ENCODE measurements around the gene PCED1A. TPM values are rescaled to one million over a fixed set of nuclear protein-coding genes. Genes with fewer than 3 reads are reported as not detected.

The PCED1A gene
- total and polyA plus RNA-seq, 2 of the 13 experiments (the other 11 are each of a cell fraction or from before 2014, with no cell fraction given): 40.1 to 84.2 TPM

DNA sequence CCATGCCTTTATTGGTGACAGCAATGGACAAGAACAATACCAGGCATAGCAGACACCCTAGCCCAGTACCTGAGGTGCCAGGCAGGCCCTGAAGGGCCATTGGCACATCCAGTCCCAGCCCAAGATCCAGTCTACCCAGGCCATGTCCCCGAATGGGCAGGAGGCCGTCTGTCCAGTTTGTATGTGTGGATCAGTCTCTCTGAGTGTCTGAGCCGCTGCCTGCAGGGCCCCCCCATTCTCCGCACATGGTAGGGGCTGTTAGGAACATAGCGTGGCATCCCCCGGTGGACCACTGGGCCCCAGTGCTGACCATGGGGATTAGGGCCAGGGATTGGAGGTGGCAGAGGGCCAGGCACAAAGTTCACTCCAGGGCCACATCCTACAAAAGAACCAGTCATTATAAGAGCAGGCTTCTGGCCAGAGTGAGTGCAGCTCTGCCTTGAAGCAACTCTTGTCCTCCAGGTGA, 5.1 kb downstream of the PCED1A start (continued):
- TF ChIP-seq ZNF264 (CRISPR knock-in tag; IDR thresholded peaks at IDR 0.05): no peak
- no peak for TF ChIP-seq ZFY (CRISPR knock-in tag; IDR thresholded peaks at IDR 0.05)
- TF ChIP-seq ZBTB38 (CRISPR knock-in tag; IDR thresholded peaks at IDR 0.05): 0 out of 2 replicates have a peak, but pooled peaks have one; percentile 39
- TF ChIP-seq ZNF644 (CRISPR knock-in tag; IDR thresholded peaks at IDR 0.05; ENCODE audit: low read depth): peak; percentile 34; the same call in 1 of the 2 replicates
- no peak for TF ChIP-seq ZNF577 (CRISPR knock-in tag; IDR thresholded peaks at IDR 0.05; ENCODE audit: borderline replicate concordance, low read depth)
- TF ChIP-seq KMT2A (CRISPR knock-in tag; IDR thresholded peaks at IDR 0.05): 0 out of 2 replicates have a peak, but pooled peaks have one; percentile 23
- TF ChIP-seq, protein P1, sequence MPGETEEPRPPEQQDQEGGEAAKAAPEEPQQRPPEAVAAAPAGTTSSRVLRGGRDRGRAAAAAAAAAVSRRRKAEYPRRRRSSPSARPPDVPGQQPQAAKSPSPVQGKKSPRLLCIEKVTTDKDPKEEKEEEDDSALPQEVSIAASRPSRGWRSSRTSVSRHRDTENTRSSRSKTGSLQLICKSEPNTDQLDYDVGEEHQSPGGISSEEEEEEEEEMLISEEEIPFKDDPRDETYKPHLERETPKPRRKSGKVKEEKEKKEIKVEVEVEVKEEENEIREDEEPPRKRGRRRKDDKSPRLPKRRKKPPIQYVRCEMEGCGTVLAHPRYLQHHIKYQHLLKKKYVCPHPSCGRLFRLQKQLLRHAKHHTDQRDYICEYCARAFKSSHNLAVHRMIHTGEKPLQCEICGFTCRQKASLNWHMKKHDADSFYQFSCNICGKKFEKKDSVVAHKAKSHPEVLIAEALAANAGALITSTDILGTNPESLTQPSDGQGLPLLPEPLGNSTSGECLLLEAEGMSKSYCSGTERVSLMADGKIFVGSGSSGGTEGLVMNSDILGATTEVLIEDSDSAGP (CRISPR knock-in tag; IDR thresholded peaks at IDR 0.05; ENCODE audit: borderline replicate concordance): no peak
- TF ChIP-seq U2AF1 (optimal IDR thresholded peaks at IDR 0.05; ENCODE audit: low read depth, low read length): no peak
- TF ChIP-seq, protein P2, sequence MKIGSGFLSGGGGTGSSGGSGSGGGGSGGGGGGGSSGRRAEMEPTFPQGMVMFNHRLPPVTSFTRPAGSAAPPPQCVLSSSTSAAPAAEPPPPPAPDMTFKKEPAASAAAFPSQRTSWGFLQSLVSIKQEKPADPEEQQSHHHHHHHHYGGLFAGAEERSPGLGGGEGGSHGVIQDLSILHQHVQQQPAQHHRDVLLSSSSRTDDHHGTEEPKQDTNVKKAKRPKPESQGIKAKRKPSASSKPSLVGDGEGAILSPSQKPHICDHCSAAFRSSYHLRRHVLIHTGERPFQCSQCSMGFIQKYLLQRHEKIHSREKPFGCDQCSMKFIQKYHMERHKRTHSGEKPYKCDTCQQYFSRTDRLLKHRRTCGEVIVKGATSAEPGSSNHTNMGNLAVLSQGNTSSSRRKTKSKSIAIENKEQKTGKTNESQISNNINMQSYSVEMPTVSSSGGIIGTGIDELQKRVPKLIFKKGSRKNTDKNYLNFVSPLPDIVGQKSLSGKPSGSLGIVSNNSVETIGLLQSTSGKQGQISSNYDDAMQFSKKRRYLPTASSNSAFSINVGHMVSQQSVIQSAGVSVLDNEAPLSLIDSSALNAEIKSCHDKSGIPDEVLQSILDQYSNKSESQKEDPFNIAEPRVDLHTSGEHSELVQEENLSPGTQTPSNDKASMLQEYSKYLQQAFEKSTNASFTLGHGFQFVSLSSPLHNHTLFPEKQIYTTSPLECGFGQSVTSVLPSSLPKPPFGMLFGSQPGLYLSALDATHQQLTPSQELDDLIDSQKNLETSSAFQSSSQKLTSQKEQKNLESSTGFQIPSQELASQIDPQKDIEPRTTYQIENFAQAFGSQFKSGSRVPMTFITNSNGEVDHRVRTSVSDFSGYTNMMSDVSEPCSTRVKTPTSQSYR (CRISPR knock-in tag; IDR thresholded peaks at IDR 0.05; ENCODE audit: borderline replicate concordance): no peak
- TF ChIP-seq, protein P3, sequence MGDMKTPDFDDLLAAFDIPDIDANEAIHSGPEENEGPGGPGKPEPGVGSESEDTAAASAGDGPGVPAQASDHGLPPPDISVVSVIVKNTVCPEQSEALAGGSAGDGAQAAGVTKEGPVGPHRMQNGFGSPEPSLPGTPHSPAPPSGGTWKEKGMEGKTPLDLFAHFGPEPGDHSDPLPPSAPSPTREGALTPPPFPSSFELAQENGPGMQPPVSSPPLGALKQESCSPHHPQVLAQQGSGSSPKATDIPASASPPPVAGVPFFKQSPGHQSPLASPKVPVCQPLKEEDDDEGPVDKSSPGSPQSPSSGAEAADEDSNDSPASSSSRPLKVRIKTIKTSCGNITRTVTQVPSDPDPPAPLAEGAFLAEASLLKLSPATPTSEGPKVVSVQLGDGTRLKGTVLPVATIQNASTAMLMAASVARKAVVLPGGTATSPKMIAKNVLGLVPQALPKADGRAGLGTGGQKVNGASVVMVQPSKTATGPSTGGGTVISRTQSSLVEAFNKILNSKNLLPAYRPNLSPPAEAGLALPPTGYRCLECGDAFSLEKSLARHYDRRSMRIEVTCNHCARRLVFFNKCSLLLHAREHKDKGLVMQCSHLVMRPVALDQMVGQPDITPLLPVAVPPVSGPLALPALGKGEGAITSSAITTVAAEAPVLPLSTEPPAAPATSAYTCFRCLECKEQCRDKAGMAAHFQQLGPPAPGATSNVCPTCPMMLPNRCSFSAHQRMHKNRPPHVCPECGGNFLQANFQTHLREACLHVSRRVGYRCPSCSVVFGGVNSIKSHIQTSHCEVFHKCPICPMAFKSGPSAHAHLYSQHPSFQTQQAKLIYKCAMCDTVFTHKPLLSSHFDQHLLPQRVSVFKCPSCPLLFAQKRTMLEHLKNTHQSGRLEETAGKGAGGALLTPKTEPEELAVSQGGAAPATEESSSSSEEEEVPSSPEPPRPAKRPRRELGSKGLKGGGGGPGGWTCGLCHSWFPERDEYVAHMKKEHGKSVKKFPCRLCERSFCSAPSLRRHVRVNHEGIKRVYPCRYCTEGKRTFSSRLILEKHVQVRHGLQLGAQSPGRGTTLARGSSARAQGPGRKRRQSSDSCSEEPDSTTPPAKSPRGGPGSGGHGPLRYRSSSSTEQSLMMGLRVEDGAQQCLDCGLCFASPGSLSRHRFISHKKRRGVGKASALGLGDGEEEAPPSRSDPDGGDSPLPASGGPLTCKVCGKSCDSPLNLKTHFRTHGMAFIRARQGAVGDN (CRISPR knock-in tag; IDR thresholded peaks at IDR 0.05): peak; percentile 54
- TF ChIP-seq, protein P4, sequence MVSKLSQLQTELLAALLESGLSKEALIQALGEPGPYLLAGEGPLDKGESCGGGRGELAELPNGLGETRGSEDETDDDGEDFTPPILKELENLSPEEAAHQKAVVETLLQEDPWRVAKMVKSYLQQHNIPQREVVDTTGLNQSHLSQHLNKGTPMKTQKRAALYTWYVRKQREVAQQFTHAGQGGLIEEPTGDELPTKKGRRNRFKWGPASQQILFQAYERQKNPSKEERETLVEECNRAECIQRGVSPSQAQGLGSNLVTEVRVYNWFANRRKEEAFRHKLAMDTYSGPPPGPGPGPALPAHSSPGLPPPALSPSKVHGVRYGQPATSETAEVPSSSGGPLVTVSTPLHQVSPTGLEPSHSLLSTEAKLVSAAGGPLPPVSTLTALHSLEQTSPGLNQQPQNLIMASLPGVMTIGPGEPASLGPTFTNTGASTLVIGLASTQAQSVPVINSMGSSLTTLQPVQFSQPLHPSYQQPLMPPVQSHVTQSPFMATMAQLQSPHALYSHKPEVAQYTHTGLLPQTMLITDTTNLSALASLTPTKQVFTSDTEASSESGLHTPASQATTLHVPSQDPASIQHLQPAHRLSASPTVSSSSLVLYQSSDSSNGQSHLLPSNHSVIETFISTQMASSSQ (IDR thresholded peaks at IDR 0.05; ENCODE audit: low read depth): no peak
- TF ChIP-seq, protein P4 (CRISPR knock-in tag; IDR thresholded peaks at IDR 0.05; ENCODE audit: borderline replicate concordance): no peak
- peak; percentile 22; the same call in 1 of the 2 replicates for TF ChIP-seq ZKSCAN1 (IDR thresholded peaks at IDR 0.05; ENCODE audit: low read length)

All from HepG2 (cell line).